ENCODE measurements around the gene UBE2D2.

DNA sequence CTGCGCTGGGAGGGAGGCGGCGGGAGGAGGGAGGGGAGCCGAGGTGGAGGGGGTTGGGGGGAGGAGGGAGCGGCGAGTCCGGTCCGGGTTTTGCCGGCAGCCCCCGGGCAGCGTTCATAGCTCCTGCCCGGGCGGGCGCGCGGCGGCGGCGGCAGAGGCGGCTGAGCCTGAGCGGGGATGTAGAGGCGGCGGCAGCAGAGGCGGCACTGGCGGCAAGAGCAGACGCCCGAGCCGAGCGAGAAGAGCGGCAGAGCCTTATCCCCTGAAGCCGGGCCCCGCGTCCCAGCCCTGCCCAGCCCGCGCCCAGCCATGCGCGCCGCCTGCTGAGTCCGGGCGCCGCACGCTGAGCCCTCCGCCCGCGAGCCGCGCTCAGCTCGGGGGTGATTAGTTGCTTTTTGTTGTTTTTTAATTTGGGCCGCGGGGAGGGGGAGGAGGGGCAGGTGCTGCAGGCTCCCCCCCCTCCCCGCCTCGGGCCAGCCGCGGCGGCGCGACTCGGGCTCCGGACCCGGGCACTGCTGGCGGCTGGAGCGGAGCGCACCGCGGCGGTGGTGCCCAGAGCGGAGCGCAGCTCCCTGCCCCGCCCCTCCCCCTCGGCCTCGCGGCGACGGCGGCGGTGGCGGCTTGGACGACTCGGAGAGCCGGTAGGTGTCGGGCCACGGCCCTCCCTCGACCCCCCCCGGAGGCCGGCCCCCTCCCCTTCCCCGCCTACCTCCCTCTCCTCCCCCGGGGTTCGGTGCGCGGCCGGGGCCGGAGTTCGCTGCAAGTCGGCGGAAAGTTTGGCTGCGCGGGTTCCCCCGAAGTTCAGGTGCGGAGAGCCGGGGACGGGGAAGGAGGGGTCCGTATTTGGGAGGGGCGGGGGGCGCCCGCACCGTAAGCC lies 87.3 kb downstream of the UBE2D2 start, which contains the start of gene CXXC5:
- no peak for TF ChIP-seq TCF4 (CRISPR knock-in tag; IDR thresholded peaks at IDR 0.05; ENCODE audit: borderline replicate concordance)
- TF ChIP-seq ARNTL (CRISPR knock-in tag; IDR thresholded peaks at IDR 0.05; ENCODE audit: borderline replicate concordance, low read depth) = no peak
- no peak for TF ChIP-seq CREB5 (CRISPR knock-in tag; IDR thresholded peaks at IDR 0.05; ENCODE audit: low read depth)
- TF ChIP-seq CSDC2 (CRISPR knock-in tag; IDR thresholded peaks at IDR 0.05) = no peak

All from SK-N-SH treated with all-trans-retinoic acid at 6 μM for 48 hours (cell line).